Ascending aorta (tissue), 2 donors: Measurements from ENCODE around the gene CCDC183. TPM values are rescaled to one million over a fixed set of nuclear protein-coding genes. Genes with fewer than 3 reads are reported as not detected.
"Not testable (repeated sequence)": the region's sequence is repeated elsewhere in the genome, so short reads cannot be mapped to it uniquely, and the experiment has no call there.

Experiments
- DNase-seq, 2 donors: peaks; one replicate each; pipeline ENCODE4 v3.0.0-alpha.2; 2019; ENCODE audit warnings: low spot score in 2 of 2
- H3K27ac ChIP-seq, 2 donors: fragments of 200-600 bp; sonication (generic); one replicate each; pipeline ENCODE4 v1.5.1; 2016 to 2017; ENCODE audit warnings: mild to moderate bottlenecking in 1 of 2
- H3K27me3 ChIP-seq: fragments of 200-600 bp; sonication (generic); one replicate; pipeline ENCODE4 v1.5.1; 2017
- H3K36me3 ChIP-seq, 2 donors: fragments of 200-600 bp; sonication (generic); one replicate each; pipeline ENCODE4 v1.5.1; 2016
- H3K4me1 ChIP-seq, 2 donors: fragments of 200-600 bp; sonication (generic); one replicate each; pipeline ENCODE4 v1.5.1; 2016 to 2017; ENCODE audit warnings: mild to moderate bottlenecking in 1 of 2
- H3K4me3 ChIP-seq, 2 donors: fragments of 200-600 bp; sonication (generic); one replicate each; pipeline ENCODE4 v1.5.1; 2016 to 2017; ENCODE audit warnings: mild to moderate bottlenecking in 1 of 2
- H3K9me3 ChIP-seq, 2 donors: fragments of 200-600 bp; sonication (generic); one replicate each; pipeline ENCODE4 v1.5.1; 2016
- CTCF ChIP-seq, 3 experiments: fragments of 200-600 bp in 2 of 3; fragments of 450-650 bp in 1 of 3; sonication (generic) in 2 of 3; IDR thresholded peaks; one replicate each; pipeline ENCODE4 v1.5.1; 2016 to 2019; ENCODE audit warnings: antibody characterized with exemption in 3 of 3, mild to moderate bottlenecking in 1 of 3, moderate library complexity in 1 of 3
- intact Hi-C: fragments of 100-400 bp; cut with DNase I; formaldehyde crosslinking; loops from one replicate; pipeline ENCODE4 v1.15.1; 2023
- total RNA-seq: library from RNA; depleted of rRNA; stranded (reverse); fragments of >200 nt; gene quantifications from one replicate; pipeline ENCODE4 v1.1.0, GENCODE V29; 2016

The CCDC183 gene
- total RNA-seq, 1 donor from 2014 or later, result not detected

- Histone ChIP-seq H3K4me1 (peaks cover 7 to 13% of the 10 kb centered on the region in 2 donors), H3K36me3 (no peaks in the 10 kb centered on the region), H3K27me3 (peaks cover 11% of the 10 kb centered on the region), H3K27ac (no peak overlapping the region), H3K4me3 (peak overlapping the region; percentile 25 to 54), H3K9me3 (no peaks in the 10 kb centered on the region)
- intact Hi-C loops, result loop anchor here (10.0 kb wide), 1 partner anchor 426 kb away; the partner anchor contains the start of genes CYSRT1, RNF208 and RNF224
- no peak for DNase-seq
- TF ChIP-seq CTCF (IDR thresholded peaks at IDR 0.05), result no peak
Observed at GRCh38 chr9:136799079-136799853, 3.1 kb downstream of the CCDC183 start.

DNA sequence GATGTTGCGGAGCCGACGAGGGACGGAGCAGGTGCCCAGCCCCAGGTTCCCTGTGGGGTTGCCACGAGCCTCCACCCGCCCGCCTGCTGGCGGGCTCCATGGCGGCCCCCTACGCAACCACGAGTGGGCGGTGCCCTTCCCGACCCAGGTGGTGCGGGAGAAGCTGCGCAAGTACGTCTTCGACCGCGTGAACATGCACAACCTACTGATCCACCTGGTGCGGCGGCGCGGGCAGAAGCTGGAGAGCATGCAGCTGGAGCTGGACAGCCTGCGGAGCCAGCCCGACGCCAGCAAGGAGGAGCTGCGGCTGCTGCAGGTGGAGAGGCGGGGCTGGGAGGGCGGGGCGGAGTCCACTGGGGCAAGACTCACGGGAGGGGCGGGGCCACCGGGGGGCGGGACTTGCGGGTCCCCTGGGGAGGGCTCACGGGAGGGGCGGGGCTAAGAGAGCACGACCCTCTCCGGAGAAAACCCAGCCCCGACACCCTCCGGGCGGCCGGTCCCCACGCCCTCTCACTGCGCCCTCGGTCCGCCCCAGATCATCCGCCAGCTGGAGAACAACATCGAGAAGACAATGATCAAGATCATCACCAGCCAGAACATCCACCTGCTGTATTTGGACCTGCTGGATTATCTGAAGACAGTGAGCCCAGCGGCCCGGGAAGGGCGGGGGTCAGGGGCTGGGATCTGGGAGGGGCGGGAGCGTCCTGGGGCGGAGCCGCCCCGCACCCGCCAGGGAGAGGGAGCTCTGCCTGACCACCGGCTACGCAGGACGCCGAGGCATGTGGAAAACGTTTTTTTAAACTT, 3.9 kb downstream of the CCDC183 start:
- intact Hi-C loops, result loop anchor here (10.0 kb wide), 1 partner anchor 425 kb away; the partner anchor contains the start of genes CYSRT1, RNF208 and RNF224
- Histone ChIP-seq H3K9me3 (no peaks in the 10 kb centered on the region), H3K27ac (no peak overlapping the region), H3K4me1 (peaks cover 7 to 13% of the 10 kb centered on the region in 2 donors), H3K36me3 (no peaks in the 10 kb centered on the region), H3K27me3 (peaks cover 11% of the 10 kb centered on the region), H3K4me3 (peak overlapping the region; percentile 25 to 54)
- no peak for DNase-seq
- TF ChIP-seq CTCF (IDR thresholded peaks at IDR 0.05), result no peak

GRCh38 chr9:136802321-136802720, 6.2 kb downstream of the CCDC183 start:
- peaks cover 11% of the 10 kb centered on the region for H3K27me3 ChIP-seq
- no peaks in the 10 kb centered on the region for H3K36me3 ChIP-seq
- no peaks in the 10 kb centered on the region for H3K9me3 ChIP-seq
- peaks cover 7 to 23% of the 10 kb centered on the region in 2 donors for H3K4me1 ChIP-seq
- H3K27ac ChIP-seq, result no peak overlapping the region
- intact Hi-C loops, result no loop called here
- TF ChIP-seq CTCF (IDR thresholded peaks at IDR 0.05), result no peak
- no peak overlapping the region for H3K4me3 ChIP-seq
- no peak for DNase-seq

- H3K4me1 ChIP-seq, result peaks cover 7 to 23% of the 10 kb centered on the region in 2 donors
- H3K27me3 ChIP-seq, result peaks cover 11% of the 10 kb centered on the region
- H3K4me3 ChIP-seq, intact Hi-C loops, H3K27ac ChIP-seq, H3K9me3 ChIP-seq, H3K36me3 ChIP-seq, DNase-seq: not testable (repeated sequence)
Observed at GRCh38 chr9:136803009-136803550, 6.9 kb downstream of the CCDC183 start.

GRCh38 chr9:136803551-136804508, 7.7 kb downstream of the CCDC183 start:
- intact Hi-C loops, result no loop called here
- DNase-seq, result no peak
- no peak overlapping the region for H3K4me3 ChIP-seq
- no peak overlapping the region for H3K27ac ChIP-seq
- H3K27me3 ChIP-seq, result peaks cover 6% of the 10 kb centered on the region
- H3K4me1 ChIP-seq, result peaks cover 11 to 24% of the 10 kb centered on the region in 2 donors
- no peaks in the 10 kb centered on the region for H3K9me3 ChIP-seq
- H3K36me3 ChIP-seq, result no peaks in the 10 kb centered on the region
- TF ChIP-seq CTCF (IDR thresholded peaks at IDR 0.05), result no peak
